Stimulated activated CD4-positive, alpha-beta T cell treated with anti-CD3 and anti-CD28 coated beads, TNF-alpha, amount 100 ng/mL, for 24 hours (primary cell): ENCODE data around the gene SLC26A6.

Experiments used
- DNase-seq, 3 experiments: peaks; one replicate each; pipeline ENCODE4 v3.0.0-alpha.2; 2020; ENCODE audit warnings: low read depth in 3 of 3

Gene SLC26A6

GRCh38 chr3:48661501-48662144 is 26.4 kb upstream of the SLC26A6 start:
- DNase-seq, result peak; percentile 43 to 69 (median 43)

GRCh38 chr3:48660800-48661400 is 25.6 kb upstream of the SLC26A6 start:
- DNase-seq, result no peak

- DNase-seq, result peak in 1 of 3 experiments; percentile 22
Measured at GRCh38 chr3:48656841-48657281, 21.6 kb upstream of the SLC26A6 start.

GRCh38 chr3:48656061-48656840 is 21.0 kb upstream of the SLC26A6 start:
- DNase-seq, result peak; percentile 67 to 85 (median 71)

GRCh38 chr3:48655606-48656005 is 20.3 kb upstream of the SLC26A6 start:
- DNase-seq, result peak in 1 of 3 experiments; percentile 58

GRCh38 chr3:48655063-48655462 is 19.8 kb upstream of the SLC26A6 start:
- no peak for DNase-seq

GRCh38 chr3:48652923-48653715 is 17.9 kb upstream of the SLC26A6 start:
- no peak for DNase-seq

GRCh38 chr3:48651771-48652170 is 16.5 kb upstream of the SLC26A6 start:
- no peak for DNase-seq

GRCh38 chr3:48650723-48651122 is 15.5 kb upstream of the SLC26A6 start:
- DNase-seq, result no peak

GRCh38 chr3:48648188-48648850 is 13.1 kb upstream of the SLC26A6 start:
- no peak for DNase-seq

- no peak for DNase-seq
Measured at GRCh38 chr3:48647714-48648113, 12.5 kb upstream of the SLC26A6 start.

- no peak for DNase-seq
Measured at GRCh38 chr3:48644898-48645760, 9.9 kb upstream of the SLC26A6 start.

GRCh38 chr3:48642605-48643004 is 7.3 kb upstream of the SLC26A6 start:
- DNase-seq, result no peak

- DNase-seq, result no peak
Measured at GRCh38 chr3:48641396-48641795, 6.1 kb upstream of the SLC26A6 start.

- DNase-seq, result no peak
Measured at GRCh38 chr3:48639944-48640606, 4.8 kb upstream of the SLC26A6 start.

GRCh38 chr3:48637305-48637704 is 2.0 kb upstream of the SLC26A6 start:
- DNase-seq, result no peak

GRCh38 chr3:48636149-48636655 is 941 bp upstream of the SLC26A6 start:
- DNase-seq, result no peak

GRCh38 chr3:48634661-48635221 is 520 bp downstream of the SLC26A6 start:
- peak; percentile 25 to 61 (median 29) for DNase-seq

GRCh38 chr3:48633743-48634142 is 1.5 kb downstream of the SLC26A6 start:
- DNase-seq, result no peak
